Kidney epithelial cell (primary cell): ENCODE results near the gene PHF10. TPM values are rescaled to one million over a fixed set of nuclear protein-coding genes. Genes with fewer than 3 reads are reported as not detected.
A peak's percentile ranks its signal among the peaks of the same experiment; 100 is the strongest.
"Not testable (repeated sequence)": the region's sequence is repeated elsewhere in the genome, so short reads cannot be mapped to it uniquely, and the experiment has no call there.

ENCODE experiments used
- DNase-seq: peaks from one replicate; pipeline ENCODE4 v3.0.0-alpha.2; 2010; ENCODE audit warnings: low read depth
- H3K27me3 ChIP-seq: 2 replicates; pipeline ENCODE4 v1.6.0; 2011; ENCODE audit warnings: low read length; ENCODE audit not compliant: control insufficient read depth, insufficient read depth
- H3K36me3 ChIP-seq: 2 replicates; pipeline ENCODE4 v1.5.1; 2011; ENCODE audit warnings: low read length; ENCODE audit not compliant: control insufficient read depth, insufficient read depth
- H3K4me3 ChIP-seq: 2 replicates; pipeline ENCODE4 v1.5.1; 2011; ENCODE audit warnings: low read depth, mild to moderate bottlenecking, control low read depth, low read length
- CTCF ChIP-seq: IDR thresholded peaks from 2 replicates; pipeline ENCODE4 v1.5.1; 2011; ENCODE audit warnings: mild to moderate bottlenecking, moderate library complexity, low read length, control low read depth, inconsistent platforms; ENCODE audit not compliant: insufficient read depth, poor library complexity, severe bottlenecking
- total RNA-seq: library from RNA; depleted of rRNA; stranded (reverse); fragments of >200 nt; gene quantifications from 2 replicates; pipeline ENCODE4 v1.2.3, GENCODE V29; 2015

PHF10 gene
- total RNA-seq: 31.3 and 32.7 TPM in 2 replicates

GRCh38 chr6:169724494-169725124 lies at the start of gene PHF10:
TSS of gene PHF10 (minus strand) at chr6:169724500. CDS start at chr6:169723931, 569 bp downstream.
- H3K4me3 ChIP-seq: peak within 1 kb of the TSS; percentile 71
- TF ChIP-seq CTCF: no peak
- no peak for DNase-seq
- no peaks in the 10 kb centered on the region for H3K27me3 ChIP-seq
- no peaks in the 10 kb centered on the region for H3K36me3 ChIP-seq

GRCh38 chr6:169766921-169767736 lies 42.8 kb upstream of the PHF10 start:
- Histone ChIP-seq H3K27me3 (no peaks in the 10 kb centered on the region), H3K36me3 (peaks cover 4% of the 10 kb centered on the region), H3K4me3 (no peak overlapping the region)
- no peak for TF ChIP-seq CTCF
- no peak for DNase-seq

- Histone ChIP-seq H3K36me3 (peaks cover 2% of the 10 kb centered on the region), H3K4me3 (no peak overlapping the region), H3K27me3 (no peaks in the 10 kb centered on the region)
- no peak for DNase-seq
- no peak for TF ChIP-seq CTCF
These were observed 41.9 kb upstream of the PHF10 start for GRCh38 chr6:169766232-169766631.

DNA sequence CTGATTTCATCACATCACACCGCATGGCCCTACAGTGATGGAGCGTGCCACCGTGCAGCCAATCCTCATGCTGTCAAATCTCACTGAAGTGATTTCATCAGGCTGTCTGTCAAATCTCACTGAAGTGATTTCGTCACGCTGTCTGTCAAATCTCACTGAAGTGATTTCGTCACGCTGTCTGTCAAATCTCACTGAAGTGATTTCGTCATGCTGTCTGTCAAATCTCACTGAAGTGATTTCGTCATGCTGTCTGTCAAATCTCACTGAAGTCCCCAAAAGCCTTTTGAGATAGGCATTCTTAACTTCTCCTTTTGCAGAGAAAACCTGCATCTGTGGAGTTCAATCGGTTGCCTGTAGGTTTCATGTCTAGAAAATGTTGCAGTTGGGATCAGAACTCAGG lies 41.5 kb upstream of the PHF10 start:
- DNase-seq, H3K36me3 ChIP-seq, H3K27me3 ChIP-seq, H3K4me3 ChIP-seq: not testable (repeated sequence)

GRCh38 chr6:169763881-169764280 lies 39.6 kb upstream of the PHF10 start:
- H3K36me3 ChIP-seq: peaks cover 2% of the 10 kb centered on the region
- no peak overlapping the region for H3K4me3 ChIP-seq
- no peaks in the 10 kb centered on the region for H3K27me3 ChIP-seq
- no peak for TF ChIP-seq CTCF
- DNase-seq: no peak

DNA sequence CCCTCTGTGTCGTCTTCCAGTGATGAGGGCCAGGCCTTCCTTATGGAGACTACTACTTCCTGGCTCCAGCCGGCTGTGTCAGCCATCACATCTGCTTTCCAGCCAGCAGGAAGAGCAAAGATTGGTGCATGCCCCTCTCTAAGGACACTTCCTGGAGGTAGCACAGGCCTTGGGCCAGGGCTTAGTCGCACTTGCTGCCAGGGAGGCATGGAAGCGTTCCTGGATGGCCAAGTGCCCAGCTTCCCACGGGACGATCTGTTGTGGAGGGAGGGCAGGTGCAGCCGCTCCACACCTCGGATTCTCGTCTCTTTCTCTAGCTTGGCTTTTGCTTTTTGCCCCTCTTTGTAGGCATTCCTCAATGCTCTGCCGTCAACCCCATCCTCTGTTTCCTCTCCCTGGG lies 39.0 kb upstream of the PHF10 start:
- no peak overlapping the region for H3K4me3 ChIP-seq
- no peak for DNase-seq
- no peaks in the 10 kb centered on the region for H3K27me3 ChIP-seq
- TF ChIP-seq CTCF: no peak
- H3K36me3 ChIP-seq: peaks cover 2% of the 10 kb centered on the region
